PFSK-1 (cell line): ENCODE data around the gene OR5AK2.

Experiments used
- POLR2AphosphoS5 ChIP-seq: IDR thresholded peaks from 2 replicates; pipeline ENCODE4 v1.6.1; 2012; ENCODE audit warnings: low read depth, mild to moderate bottlenecking, control low read depth, low read length, moderate library complexity
- TAF1 ChIP-seq: IDR thresholded peaks from 2 replicates; pipeline ENCODE4 v1.6.1; 2012; ENCODE audit warnings: low read length, control low read depth, borderline replicate concordance; ENCODE audit not compliant: insufficient read depth

GRCh38 chr11:56950510-56950909, 38.2 kb upstream of the OR5AK2 start:
- TF ChIP-seq POLR2AphosphoS5 = no peak
- no peak for TF ChIP-seq TAF1
